NCI-H82 treated with DMSO at 0.1 percent for 48 hours (cell line): ENCODE measurements around the gene DACH1.
A peak's percentile ranks its signal among the peaks of the same experiment; 100 is the strongest.

ENCODE experiments used
- DNase-seq: peaks from one replicate; lab custom pipeline; 2025; ENCODE audit not compliant: unreplicated experiment; lab: John Stamatoyannopoulos, UW

Gene DACH1

DNA sequence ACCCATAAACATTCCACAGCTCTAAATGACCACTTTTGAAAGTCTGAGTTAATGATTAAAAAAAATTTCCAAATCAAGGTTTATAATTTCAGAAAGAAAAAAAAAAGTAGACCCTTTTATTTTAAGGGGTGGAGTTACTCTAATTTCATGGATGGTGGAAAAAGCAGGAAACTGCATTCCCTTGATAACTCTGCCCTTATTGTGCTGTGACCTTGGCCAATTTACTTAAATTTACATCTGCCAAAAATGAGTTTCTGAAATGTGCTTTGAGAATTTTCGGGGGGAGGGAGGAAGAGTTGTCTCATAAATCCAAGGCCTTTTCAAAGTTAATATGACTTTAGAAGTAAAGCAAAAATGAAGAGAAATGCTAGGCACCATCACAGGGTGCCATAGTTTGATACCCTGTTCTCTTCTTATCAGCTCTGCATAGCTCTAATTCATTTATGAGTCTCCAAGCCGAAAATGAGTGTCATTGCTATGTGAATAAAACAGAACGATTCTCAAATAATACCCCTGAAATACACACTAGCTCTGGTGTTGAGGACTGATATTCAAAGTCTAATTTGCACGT, 367.0 kb downstream of the DACH1 start:
- no peak for DNase-seq

- no peak for DNase-seq
Observed at GRCh38 chr13:71499235-71499634, 367.8 kb downstream of the DACH1 start.

DNA sequence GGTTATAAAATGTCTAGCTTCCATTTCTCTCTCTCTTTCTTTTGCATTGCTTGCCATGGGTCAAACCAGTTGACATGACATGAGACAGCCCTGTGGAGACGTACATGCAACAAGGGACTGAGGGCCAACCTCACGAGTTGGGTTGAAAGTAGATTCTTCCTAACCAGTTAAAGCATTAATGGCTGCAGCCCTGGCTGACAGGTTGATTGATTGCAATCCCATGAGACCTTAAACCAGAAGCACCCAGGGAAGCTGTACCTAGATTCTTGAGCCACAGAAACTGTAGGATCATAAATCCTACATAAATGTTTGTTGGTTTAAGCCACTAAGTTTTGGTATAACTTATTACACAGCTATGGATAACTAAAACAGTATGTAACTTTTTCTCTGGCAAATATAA, 373.8 kb downstream of the DACH1 start:
- DNase-seq, result no peak

DNA sequence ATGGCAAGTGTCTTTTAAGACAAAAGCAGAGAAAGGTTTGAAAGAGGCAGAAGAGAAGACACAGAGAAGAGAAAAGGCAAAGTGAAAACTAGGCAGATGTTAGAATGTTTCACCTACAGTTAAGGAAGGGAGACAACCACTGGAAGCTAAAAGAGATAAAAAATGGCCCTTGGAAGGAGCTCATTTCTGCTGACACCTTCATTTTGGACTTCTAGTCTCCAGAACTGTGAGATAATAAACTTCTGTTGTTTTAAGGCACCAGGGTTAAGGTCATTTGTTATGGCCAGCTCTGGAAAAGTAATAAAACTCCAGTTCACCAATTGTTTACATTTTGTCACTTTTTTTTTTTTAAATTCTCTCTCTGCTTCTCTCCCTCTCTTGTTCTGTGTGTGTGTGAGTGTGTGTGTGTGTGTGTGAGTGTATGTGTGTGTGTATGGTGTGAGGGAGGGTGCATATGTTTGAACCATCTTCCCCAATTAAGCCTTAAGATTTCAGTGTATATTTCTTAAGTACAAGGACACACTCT, 374.6 kb downstream of the DACH1 start:
- DNase-seq, result no peak

GRCh38 chr13:71491010-71491409, 376.0 kb downstream of the DACH1 start:
- DNase-seq, result no peak

DNA sequence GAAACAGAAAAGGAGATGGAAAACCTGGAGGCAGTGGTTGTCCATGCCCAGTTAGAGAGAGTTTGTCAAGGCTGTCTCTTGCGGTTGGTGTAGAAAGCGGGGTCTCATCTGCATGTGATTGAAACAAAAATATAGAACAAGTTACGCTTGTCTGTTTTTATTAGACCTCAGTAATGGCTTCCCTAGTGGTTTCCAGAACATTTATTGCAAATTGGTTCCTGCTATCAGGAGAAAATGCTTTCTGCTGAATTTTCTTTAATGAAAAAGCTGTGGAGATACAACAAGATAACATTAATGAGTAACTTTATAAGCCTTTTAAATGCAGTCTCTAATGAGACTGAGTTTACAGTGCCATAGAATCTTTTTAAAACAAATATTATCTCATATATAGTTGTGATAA, 378.0 kb downstream of the DACH1 start:
- no peak for DNase-seq

- DNase-seq, result no peak
Observed at GRCh38 chr13:71488201-71488600, 378.8 kb downstream of the DACH1 start.

DNA sequence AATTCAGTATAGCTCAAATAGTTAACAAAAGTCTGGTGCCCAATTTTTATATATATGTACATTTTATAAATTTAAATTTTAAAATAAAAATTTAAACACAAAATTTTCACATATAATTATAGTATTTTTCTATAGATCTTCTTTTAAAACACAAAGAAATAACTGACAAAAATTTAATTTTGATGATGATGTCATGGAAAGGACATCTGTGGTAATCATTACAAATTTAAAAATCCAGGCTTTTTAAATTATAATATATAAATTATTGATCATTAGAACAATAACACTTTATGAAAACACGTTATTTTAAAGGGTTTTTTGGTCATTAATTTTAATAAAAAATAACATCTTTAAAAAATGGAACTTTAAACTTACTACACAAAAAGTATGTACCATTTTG, 381.1 kb downstream of the DACH1 start:
- no peak for DNase-seq

- DNase-seq, result no peak
Observed at GRCh38 chr13:71483733-71484132, 383.3 kb downstream of the DACH1 start.

- no peak for DNase-seq
Observed at GRCh38 chr13:71481501-71481900, 385.5 kb downstream of the DACH1 start.

- no peak for DNase-seq
Observed at GRCh38 chr13:71481046-71481445, 386.0 kb downstream of the DACH1 start.

DNA sequence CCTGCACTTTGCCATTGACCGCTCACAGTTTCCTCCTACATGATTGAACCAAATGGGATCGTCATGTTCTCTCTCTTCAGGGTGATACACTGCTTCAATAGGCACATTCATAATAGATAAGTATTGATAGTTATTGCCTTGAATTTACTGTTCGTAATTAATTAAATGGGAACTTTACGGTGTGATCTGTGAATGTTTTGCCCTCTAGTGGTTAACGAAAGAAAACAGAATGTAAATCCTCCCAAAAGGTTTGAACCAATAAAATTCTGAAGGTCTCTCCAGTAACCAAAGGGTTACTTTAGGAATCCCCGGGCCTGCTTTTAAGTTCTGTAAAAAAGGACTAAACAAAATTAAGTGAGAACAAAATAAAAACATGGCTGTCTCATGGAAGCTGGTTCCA, 389.3 kb downstream of the DACH1 start:
- DNase-seq, result no peak

DNA sequence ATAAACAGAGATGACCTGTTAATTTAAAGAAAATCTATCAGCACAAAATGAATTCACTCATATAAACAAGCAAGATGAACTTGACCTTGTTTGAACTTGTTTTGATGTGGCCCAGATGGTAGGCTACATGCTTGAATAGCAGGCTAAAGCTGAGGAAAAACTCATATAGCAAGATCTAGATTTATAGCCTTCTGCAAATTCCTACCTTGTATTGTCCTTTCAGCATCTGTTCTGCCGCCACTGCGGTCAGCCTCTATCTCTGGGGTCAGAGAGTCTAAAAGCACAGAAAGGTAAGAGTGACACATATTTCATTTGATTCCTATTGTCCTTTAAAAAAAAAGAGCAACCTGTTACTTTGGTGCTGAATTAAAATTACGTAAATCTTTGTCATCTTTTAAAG, 392.1 kb downstream of the DACH1 start:
- DNase-seq, result peak; percentile 45

DNA sequence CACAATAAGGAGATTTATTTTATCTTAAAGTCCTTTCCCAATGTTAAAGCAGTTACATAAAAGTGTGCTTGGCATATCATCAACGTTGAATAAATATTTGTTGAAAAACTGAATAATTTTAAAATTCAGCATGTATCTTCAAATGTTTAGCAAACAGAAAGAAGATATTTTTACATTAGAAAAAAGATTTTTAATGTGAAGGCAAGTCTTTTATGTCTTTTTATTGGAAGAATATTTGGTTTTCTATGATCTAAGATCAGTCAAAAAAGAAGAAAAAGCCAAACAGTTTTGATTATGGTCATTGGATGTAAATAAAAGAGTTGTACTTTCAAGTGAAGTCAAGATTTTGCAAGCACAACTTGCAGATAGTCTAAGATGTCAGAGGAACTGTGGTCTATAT, 397.4 kb downstream of the DACH1 start:
- no peak for DNase-seq

DNA sequence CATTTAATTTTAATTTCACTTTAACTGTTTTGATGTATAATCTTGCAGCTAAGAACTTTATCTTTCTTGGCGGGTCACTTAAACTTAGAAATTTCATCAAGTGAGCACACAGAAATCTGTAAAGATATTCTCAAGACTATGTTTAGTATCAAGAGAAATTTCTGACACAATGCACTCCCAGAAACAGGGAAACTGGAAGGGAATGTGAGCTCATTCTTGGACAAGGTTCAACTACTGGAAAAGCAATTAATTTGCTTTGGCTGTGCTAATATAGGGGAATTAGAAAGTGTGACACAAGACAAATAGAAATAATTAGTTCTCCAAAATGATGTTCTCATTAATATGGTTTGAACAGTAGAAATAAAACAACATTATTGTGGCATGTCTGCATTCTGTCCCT, 402.3 kb downstream of the DACH1 start:
- no peak for DNase-seq

DNA sequence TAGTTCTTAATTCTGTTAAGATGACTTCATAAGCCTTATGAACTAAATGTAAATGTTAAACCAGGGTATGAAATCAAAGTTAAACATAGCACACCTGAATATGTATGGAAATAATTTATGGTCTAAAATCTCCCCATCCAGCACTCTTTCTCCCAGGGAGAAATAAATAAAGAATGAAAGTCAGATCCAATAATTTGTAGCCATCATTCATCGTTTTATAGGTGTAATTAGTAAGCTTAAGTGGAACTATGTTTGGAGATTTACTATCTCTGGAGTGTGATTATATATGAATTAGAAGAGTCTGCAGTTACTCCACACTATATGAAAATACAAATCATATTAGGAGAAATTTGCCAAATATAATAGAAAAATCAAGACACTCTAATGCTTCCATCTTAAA, 405.1 kb downstream of the DACH1 start:
- DNase-seq, result no peak

- no peak for DNase-seq
Observed at GRCh38 chr13:71460211-71460610, 406.8 kb downstream of the DACH1 start.

DNA sequence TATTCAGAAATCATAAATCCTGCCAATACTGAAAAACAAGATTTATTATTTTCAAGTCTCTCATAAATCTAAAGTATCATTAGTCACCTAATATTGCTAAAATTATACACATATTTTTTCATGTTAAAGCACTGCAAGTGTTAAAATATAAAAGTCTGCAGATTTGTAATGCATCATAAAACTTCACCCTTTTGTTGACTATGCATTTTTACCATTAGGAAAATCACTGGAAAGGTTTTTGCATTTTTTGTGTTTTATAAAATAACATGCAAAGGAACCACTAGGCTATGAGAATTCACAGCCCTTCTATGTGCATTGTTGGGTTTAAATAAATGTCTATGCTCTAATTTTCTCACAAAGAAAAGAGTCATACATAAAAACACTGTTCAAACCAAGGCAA, 407.3 kb downstream of the DACH1 start:
- no peak for DNase-seq

DNA sequence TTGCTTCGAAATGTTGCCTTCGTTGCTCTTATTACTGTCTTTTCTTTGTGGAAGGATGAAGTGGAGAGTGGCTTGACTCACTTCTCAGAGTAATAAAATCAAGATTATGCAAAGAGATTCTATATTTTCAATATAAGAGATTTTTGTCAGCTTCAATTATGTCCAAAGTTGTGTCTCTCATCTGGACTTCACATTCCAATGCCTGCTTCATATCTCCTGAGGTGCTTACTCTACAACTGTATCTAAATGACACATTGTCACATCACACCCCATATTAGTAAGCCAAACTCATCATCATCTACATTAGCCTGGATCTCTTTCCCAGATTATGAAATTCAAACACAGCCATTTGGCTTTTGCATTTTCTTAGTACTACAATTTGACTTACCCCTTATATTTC, 409.4 kb downstream of the DACH1 start:
- DNase-seq, result no peak

- no peak for DNase-seq
Observed at GRCh38 chr13:71456136-71456535, 410.9 kb downstream of the DACH1 start.

DNA sequence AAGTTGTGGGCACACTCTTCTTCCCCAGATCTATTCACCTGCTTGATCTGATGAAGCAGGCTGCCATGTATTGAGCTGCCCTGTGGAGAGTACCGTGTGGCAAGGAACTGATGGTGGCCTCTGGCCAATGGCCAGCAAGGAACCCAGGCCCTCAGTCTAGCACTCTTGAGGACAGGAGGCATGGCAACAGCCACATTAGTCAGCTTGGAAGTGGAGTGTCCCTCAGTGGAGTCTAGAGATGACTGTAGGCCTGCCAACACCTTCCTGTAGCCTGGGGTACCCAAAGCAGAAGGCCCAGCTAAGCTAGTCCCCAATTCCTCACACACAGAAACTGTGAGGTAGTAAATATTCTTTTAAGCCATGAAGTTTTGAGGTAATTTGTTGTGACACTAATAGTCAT, 412.5 kb downstream of the DACH1 start:
- no peak for DNase-seq

- DNase-seq, result no peak
Observed at GRCh38 chr13:71448080-71448630, 418.8 kb downstream of the DACH1 start.

GRCh38 chr13:71437704-71438103, 429.3 kb downstream of the DACH1 start:
- no peak for DNase-seq
